H7 (cell line): Measurements from ENCODE around the gene ID2. TPM values are rescaled to one million over a fixed set of nuclear protein-coding genes. Genes with fewer than 3 reads are reported as not detected.

Experiments used
- DNase-seq: peaks from one replicate; pipeline ENCODE4 v3.0.0; 2012
- H3K27me3 ChIP-seq: 2 replicates; pipeline ENCODE4 v1.6.0; 2011; ENCODE audit warnings: mild to moderate bottlenecking, low read length; ENCODE audit not compliant: control insufficient read depth, insufficient read depth
- H3K36me3 ChIP-seq: replicated peaks from 2 replicates; pipeline ENCODE4 v1.5.1; 2011; ENCODE audit warnings: low read length; ENCODE audit not compliant: control insufficient read depth, insufficient read depth
- H3K4me3 ChIP-seq: 2 replicates; pipeline ENCODE4 v1.5.1; 2011; ENCODE audit warnings: low read depth, mild to moderate bottlenecking, control low read depth, low read length, moderate library complexity; ENCODE audit not compliant: insufficient read depth
- total RNA-seq: library from RNA; depleted of rRNA; stranded (reverse); fragments of >200 nt; shearing (Covaris generic); gene quantifications from 2 replicates; pipeline ENCODE4 v1.2.3, GENCODE V29; 2014; rRNA removed

The ID2 gene, protein sequence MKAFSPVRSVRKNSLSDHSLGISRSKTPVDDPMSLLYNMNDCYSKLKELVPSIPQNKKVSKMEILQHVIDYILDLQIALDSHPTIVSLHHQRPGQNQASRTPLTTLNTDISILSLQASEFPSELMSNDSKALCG
- 38.7 and 58.2 TPM in 2 replicates for total RNA-seq

DNA sequence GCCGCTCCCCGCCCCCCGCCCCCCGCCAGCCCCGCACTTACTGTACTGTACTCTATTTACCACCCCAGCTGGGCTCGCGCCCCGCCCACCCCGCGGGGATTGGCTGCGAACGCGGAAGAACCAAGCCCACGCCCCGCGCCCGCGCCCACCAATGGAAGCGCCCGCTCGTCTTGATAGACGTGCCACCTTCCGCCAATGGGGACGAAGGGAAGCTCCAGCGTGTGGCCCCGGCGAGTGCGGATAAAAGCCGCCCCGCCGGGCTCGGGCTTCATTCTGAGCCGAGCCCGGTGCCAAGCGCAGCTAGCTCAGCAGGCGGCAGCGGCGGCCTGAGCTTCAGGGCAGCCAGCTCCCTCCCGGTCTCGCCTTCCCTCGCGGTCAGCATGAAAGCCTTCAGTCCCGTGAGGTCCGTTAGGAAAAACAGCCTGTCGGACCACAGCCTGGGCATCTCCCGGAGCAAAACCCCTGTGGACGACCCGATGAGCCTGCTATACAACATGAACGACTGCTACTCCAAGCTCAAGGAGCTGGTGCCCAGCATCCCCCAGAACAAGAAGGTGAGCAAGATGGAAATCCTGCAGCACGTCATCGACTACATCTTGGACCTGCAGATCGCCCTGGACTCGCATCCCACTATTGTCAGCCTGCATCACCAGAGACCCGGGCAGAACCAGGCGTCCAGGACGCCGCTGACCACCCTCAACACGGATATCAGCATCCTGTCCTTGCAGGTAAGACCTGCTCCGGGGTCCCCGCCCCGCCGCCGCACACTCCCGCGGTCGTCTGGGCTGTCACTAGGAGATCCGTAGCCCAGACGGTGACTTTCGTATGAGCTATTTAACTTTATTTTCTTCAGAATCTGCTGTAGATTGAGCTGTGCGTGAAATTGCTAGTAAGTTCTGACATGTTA is at the start of gene ID2:
TSS of gene ID2 (plus strand) at position 271 of the 907 bp plus-strand sequence. CDS start at position 381, 110 bp downstream.
- Histone ChIP-seq H3K36me3 (no peaks in the 10 kb centered on the region), H3K4me3 (peak within 1 kb of the TSS; percentile 59), H3K27me3 (peaks cover 48% of the 10 kb centered on the region)
- DNase-seq = peak; percentile 99

DNA sequence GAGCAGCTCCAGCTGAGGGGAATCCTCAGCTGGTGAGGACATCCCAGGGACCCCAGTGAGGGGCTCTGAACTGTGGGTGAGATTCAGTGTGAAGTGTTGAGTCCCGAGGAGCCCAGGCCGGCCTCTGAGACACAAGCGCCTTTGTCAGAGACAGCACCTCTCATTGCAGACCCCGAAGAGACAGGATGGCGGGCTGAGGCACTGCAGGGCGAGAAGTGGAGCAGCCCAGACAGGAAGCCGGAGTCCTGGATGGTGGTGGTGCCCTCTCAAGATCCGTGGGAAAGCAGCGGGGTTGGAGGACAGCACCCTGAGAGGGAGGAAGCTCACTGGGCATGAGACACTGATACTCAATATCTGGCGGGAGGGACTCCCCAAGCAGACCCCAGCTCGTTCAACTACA is 49.1 kb upstream of the ID2 start:
- peaks cover 3% of the 10 kb centered on the region; the same call in 1 of the 2 replicates for H3K27me3 ChIP-seq
- no peak overlapping the region for H3K4me3 ChIP-seq
- no peaks in the 10 kb centered on the region for H3K36me3 ChIP-seq
- DNase-seq = no peak

DNA sequence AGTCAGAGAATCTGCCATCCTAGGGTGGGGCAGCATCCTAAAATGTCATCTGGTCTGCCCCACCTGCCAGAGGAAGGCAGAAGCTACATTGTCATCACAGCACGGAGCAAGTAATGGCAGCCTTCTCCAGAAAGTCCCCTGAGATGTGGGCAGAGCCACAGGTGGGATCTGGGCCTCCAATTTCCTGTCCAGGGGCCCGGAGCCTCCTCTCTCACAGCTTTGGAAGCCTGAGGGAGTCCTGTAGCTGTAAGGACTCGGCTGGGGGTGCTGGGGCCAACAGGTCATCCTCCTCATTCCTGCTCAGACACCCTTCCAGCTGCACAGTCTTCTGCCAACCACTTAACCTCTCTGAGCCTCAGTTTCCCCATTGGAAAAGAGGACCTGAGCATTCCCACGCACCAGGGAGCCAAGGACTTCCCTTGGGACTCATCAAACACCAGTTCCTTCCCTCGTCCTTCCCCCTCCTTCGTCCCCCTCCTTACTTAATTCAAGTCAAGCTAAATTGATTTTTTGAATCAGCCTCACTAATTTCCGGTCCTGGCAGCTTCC is 48.6 kb upstream of the ID2 start:
- Histone ChIP-seq H3K4me3 (no peak overlapping the region), H3K36me3 (no peaks in the 10 kb centered on the region), H3K27me3 (peaks cover 8% of the 10 kb centered on the region; the same call in 1 of the 2 replicates)
- no peak for DNase-seq

DNA sequence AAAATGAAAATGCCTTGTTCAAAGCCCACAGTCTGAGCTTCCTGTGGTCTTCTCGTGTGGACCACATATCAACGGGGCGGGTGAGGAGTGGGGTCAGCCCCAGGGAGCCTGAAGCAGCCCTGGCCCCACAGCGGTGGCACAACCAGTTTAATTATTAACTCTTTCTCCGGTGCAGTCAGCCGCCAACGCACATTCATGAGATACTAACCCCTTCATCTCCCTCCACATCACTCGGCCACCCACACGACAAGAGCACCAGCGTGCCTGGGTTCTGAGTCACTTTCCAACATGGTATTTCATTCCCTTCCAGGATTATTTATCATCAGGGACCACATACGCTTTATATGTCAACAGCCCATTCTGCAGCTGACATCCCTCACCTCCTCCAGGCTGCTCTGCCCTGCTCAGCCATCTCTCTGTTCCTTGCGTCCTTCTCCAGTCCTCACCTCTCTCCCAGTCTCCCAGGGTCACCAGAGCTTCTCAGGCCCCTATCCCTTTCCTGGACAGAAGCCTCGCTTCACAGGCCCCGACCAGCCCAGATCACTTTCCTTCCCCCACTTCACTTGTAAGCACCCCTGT is 48.0 kb upstream of the ID2 start:
- H3K36me3 ChIP-seq = no peaks in the 10 kb centered on the region
- H3K27me3 ChIP-seq = peaks cover 13% of the 10 kb centered on the region
- DNase-seq = no peak
- H3K4me3 ChIP-seq = no peak overlapping the region

DNA sequence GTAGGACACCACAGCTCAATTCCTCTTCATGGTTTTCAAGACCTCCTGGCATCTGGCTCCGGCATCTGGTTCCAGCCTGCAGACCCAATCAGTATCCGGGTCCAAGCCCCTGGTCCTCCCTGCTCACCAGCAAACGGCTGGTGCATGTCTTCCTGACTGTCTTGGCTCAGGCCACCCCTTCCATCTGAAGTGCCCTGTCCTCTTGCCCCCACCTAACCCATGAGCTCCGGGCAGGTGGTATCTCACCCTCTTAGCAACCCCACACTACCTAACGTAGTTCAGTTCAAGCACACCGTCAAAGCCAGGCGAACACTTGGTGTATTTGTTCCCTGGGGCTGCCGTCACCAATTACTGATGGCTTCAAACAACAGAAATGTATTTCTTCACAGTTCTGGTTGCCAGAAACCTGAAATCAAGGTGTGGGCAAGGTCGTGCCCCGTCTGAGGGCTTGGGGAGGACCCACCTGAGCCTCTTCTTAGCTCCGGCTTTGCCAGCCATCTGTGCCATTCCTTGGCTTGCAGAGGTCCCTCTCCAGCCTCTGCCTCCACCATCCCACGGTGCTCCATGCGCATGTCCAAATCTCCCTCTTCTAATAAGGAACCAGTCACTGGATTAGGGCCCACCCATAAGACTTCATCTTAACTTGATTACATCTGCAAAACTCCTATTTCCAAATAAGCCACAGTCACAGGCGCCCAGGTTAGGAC is 47.2 kb upstream of the ID2 start:
- DNase-seq = no peak
- no peaks in the 10 kb centered on the region for H3K36me3 ChIP-seq
- peaks cover 17% of the 10 kb centered on the region for H3K27me3 ChIP-seq
- no peak overlapping the region for H3K4me3 ChIP-seq

DNA sequence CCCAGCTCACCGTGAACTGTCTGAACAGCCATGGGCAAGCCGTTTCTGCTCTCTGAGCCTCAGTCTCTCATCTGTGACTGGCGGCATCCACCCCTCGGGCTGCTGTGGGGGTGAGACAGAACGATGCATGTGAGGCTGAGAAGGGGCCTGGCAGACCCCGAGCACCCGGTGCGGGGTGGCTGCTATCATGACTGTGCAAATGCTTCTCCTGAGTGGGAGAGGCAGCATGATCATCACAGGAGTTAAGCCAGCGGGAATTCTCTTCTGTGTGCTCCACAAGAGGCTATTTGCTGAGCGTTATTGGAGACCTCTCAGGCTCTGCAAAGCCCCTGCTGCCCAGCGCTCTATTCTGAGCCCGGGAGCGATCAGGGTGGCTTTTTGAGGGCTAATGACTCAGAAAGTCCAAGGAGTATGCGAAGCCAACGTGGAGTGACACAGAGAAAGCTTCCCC is 45.8 kb upstream of the ID2 start:
- Histone ChIP-seq H3K27me3 (peaks cover 17% of the 10 kb centered on the region), H3K4me3 (no peak overlapping the region), H3K36me3 (no peaks in the 10 kb centered on the region)
- no peak for DNase-seq

DNA sequence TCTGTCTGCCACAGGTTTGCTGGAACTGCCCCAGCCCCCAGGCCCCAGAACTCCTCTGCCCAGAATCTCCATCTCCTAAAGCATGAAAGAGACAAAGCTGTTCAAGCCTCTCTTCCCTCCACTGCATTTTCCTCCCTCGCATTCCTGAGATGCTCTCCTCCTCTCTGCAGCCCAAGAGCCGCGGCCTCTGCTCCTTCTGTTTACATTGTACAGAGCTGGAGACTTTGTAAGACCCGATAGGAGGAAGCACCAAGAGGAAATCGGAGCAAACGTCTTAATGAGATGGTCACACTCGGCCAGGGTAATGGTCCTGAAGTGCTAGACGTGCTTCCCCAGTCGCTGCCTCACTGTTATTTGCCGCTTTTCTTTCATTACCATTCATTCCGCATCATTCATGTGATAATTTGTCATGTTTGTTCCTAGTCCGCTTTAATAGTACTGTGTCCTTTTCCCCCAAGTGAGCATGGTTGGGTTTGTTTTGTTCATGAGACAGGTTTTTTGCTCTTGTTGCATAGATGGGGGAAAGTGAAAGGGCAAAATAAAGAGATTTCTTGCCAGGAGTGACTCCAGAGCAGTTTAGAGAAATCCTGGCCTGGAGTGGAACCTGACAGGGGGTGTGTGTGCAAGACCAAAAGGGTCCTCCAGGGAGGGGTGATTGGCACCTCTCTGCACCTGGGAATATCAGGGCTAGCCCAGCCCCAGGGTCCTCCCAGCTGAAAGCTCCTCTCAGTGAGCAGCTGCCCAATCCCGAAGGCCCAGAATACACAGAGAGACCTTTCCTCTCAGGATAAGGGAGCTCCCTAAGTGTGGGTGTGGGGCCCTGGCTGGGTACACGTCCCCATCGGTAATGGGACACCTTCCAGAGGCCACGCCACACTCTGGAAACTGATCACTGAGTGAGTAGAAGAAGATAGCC is 44.9 kb upstream of the ID2 start:
- DNase-seq = no peak
- H3K4me3 ChIP-seq = no peak overlapping the region
- no peaks in the 10 kb centered on the region for H3K36me3 ChIP-seq
- H3K27me3 ChIP-seq = peaks cover 17% of the 10 kb centered on the region

DNA sequence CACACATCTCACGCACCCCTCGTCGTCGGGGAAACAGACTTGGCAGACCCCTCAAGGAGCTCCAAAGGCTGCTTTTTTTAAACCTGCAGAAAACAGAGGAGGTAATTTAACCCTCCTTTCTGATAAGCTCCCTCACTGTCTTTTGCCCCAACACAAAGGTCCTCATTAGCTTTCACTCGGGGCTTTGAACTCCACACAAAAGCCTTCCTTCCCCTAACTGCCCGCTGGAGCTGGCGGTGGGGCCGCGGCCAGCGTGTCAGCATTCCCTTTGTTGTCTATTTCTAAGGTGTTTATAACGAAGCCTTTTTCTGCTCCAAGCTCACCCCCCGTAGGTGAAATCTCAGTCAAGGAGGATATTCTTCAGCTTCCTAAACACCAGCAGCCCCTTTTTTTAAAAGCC is 43.5 kb upstream of the ID2 start:
- Histone ChIP-seq H3K27me3 (peaks cover 17% of the 10 kb centered on the region), H3K4me3 (no peak overlapping the region), H3K36me3 (no peaks in the 10 kb centered on the region)
- no peak for DNase-seq

DNA sequence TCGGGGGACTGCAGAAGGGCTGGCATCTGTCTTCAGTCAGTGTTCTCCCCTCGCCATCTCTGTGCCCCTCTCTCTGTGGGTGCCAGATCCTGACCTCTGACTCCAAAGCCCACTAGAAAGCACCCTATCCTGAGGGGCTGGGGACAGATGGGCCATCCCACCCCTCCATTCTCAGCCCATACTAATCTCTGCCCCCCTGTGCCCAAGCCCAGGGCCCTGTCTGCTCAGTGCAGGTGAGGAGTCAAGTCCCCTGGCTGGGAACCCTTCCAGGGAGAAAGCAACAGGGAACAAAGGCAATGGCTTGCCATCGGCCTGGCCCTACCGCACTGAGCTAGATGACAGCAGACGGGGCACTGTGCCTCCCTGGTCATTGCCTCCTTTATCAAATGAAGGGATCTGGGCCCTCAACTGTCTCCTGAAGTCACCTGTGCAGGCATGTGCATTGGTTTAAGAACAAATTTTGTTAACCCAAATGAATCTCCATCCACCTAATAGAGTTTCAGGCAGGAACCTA is 42.7 kb upstream of the ID2 start:
- H3K36me3 ChIP-seq = no peaks in the 10 kb centered on the region
- H3K27me3 ChIP-seq = peaks cover 17% of the 10 kb centered on the region
- no peak overlapping the region for H3K4me3 ChIP-seq
- DNase-seq = no peak

DNA sequence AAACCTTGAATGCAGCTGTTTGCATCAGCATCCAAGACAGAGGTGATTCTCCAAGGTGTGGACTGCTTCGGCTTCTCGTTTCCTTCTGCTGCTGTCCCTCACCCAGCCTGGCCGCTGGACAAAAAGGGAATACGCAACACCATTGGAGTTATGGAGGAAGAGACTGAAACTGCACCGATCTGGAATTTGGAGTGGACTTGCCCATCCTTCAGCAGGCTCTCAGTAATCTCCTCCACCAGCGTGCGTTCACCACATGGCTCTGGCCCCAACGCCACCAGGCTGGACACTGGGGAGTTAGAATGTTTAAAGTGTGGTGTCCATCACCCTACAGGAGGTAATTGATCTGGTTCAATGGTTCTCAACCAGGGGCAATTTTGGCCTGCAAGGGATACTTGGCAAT is 41.4 kb upstream of the ID2 start:
- no peaks in the 10 kb centered on the region for H3K36me3 ChIP-seq
- DNase-seq = no peak
- H3K4me3 ChIP-seq = no peak overlapping the region
- H3K27me3 ChIP-seq = peaks cover 17% of the 10 kb centered on the region

DNA sequence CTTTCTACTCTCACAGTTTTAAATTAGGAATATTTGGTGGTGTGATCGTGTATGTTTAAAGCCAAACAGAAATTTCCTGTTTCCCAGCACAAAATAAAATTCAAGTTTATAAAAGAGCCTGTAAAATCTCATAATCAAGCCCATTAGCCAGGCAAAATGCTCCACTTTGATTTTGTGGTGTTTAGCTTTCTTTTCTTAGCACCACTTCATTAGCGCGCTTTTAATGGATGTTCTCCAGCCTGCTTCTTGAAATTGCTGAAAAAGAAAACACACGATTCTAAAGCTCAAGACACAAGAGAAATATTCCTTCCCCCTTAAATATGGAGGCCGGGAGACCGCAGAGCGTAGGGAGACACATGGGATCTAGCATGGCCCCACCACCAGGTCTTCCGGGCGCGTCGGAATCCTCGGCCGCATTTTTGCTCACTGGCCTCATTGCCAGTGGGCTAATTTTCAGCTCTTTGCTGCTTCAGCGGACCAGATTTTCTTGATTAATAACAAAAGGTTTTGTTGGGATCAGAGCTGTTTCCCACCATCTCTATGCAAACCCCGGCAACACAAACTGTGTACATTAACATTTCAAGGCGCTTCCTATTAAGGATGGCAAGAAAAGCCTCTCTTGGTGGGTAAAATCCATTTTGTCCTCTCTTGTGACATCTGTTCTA is 40.4 kb upstream of the ID2 start:
- Histone ChIP-seq H3K36me3 (no peaks in the 10 kb centered on the region), H3K4me3 (no peak overlapping the region), H3K27me3 (peaks cover 16% of the 10 kb centered on the region)
- DNase-seq = no peak

DNA sequence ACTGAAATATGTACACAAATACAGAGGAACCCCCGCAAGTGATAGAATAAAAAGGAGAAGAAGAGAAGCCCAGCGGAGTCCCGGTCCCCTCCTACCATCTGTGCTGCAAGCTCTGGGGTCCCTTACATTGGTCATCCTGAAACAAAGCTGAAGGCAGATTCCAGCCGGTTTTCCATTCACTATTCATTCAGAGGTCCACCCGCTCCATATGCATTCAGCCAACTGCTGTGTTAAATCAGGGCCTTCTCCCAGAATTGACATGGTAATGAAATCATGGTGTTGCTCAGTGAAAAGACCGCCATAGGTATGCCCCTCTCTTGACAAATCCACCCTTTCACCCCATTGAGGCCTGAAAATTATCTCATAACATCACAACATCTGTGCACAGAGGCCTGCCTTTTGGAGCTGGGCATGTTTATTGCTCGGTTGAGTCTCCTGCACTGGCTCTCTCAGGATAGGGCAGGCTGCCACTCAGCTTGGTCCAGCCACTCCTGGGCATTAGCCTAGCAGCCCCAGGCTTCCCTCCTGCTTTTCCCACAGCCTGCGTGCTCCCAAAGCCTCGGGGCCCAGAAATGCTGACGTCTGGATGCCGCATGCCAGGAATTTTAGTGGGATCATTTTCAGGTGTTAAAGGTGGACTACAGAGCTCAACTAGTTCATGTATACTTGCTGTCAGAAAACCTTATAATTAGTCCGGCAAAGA is 39.3 kb upstream of the ID2 start:
- H3K27me3 ChIP-seq = peaks cover 14% of the 10 kb centered on the region
- H3K36me3 ChIP-seq = no peaks in the 10 kb centered on the region
- DNase-seq = no peak
- H3K4me3 ChIP-seq = no peak overlapping the region
